SU-DHL-6 (cell line): ENCODE data around the gene MXI1.

ENCODE experiments used
- EZH2phosphoT487 ChIP-seq: fragments of 200-600 bp; sonication (generic), shearing (Covaris generic); conservative IDR thresholded peaks from 2 replicates; pipeline ENCODE4 v1.6.1; 2018; ENCODE audit warnings: mild to moderate bottlenecking, antibody characterized with exemption, low read length, moderate library complexity, mixed read lengths
- TF ChIP-seq, protein P1 (sequence below): fragments of 200-600 bp; sonication (generic); IDR thresholded peaks from one replicate; pipeline ENCODE4 v1.5.1; 2017; ENCODE audit warnings: antibody characterized with exemption, mild to moderate bottlenecking, low read length, moderate library complexity; ENCODE audit not compliant: insufficient read depth, poor library complexity, severe bottlenecking

DNA sequence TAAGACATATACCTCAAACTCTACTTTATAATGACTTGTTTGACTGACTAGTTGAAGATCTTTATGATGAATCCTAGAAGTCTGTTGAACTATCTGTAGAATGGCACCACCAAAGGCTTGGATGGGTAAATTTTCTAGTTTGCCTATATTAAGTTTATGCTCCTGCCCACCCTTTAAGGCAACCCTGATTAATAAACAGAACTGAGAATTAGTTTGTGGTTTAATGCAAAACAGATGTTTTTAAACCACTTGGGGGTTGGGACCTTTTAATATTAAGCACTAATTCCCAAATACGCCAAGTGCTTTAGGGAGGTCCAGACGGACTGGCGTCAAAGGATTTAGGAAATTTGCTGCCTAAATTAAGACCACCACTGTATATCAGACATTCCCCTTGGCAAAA, 76.9 kb downstream of the MXI1 start:
- TF ChIP-seq, protein P1, sequence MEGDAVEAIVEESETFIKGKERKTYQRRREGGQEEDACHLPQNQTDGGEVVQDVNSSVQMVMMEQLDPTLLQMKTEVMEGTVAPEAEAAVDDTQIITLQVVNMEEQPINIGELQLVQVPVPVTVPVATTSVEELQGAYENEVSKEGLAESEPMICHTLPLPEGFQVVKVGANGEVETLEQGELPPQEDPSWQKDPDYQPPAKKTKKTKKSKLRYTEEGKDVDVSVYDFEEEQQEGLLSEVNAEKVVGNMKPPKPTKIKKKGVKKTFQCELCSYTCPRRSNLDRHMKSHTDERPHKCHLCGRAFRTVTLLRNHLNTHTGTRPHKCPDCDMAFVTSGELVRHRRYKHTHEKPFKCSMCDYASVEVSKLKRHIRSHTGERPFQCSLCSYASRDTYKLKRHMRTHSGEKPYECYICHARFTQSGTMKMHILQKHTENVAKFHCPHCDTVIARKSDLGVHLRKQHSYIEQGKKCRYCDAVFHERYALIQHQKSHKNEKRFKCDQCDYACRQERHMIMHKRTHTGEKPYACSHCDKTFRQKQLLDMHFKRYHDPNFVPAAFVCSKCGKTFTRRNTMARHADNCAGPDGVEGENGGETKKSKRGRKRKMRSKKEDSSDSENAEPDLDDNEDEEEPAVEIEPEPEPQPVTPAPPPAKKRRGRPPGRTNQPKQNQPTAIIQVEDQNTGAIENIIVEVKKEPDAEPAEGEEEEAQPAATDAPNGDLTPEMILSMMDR, result no peak
- TF ChIP-seq EZH2phosphoT487, result no peak
